HepG2 (cell line): ENCODE results near the gene PTGIR. TPM values are rescaled to one million over a fixed set of nuclear protein-coding genes. Genes with fewer than 3 reads are reported as not detected.

Experiments used
- ARID4A ChIP-seq: sonication (generic); formaldehyde crosslinking; IDR thresholded peaks from 2 replicates; pipeline ENCODE4 v1.5.0; 2020; ENCODE audit warnings: mild to moderate bottlenecking, missing genetic modification reagents, borderline replicate concordance
- ARID5B ChIP-seq: IDR thresholded peaks from 2 replicates; pipeline ENCODE4 v1.4.0; 2020; ENCODE audit warnings: mild to moderate bottlenecking, missing genetic modification reagents
- GPBP1L1 ChIP-seq: sonication (generic); formaldehyde crosslinking; IDR thresholded peaks from 2 replicates; pipeline ENCODE4 v1.5.0; 2020; ENCODE audit warnings: mild to moderate bottlenecking, missing genetic modification reagents
- MAX ChIP-seq: IDR thresholded peaks from 2 replicates; pipeline ENCODE4 v1.6.1; 2012; ENCODE audit warnings: inconsistent platforms
- NCOA5 ChIP-seq: sonication (generic); formaldehyde crosslinking; IDR thresholded peaks from 2 replicates; pipeline ENCODE4 v1.4.0; 2020; ENCODE audit warnings: missing genetic modification reagents
- PBX3 ChIP-seq: sonication (generic); formaldehyde crosslinking; IDR thresholded peaks from 2 replicates; pipeline ENCODE4 v1.8.1; 2023; ENCODE audit warnings: missing genetic modification reagents, inconsistent platforms, borderline replicate concordance
- SAFB2 ChIP-seq: sonication (generic); formaldehyde crosslinking; IDR thresholded peaks from 2 replicates; pipeline ENCODE4 v1.5.1; 2020; ENCODE audit warnings: missing genetic modification reagents, low read depth, mild to moderate bottlenecking, borderline replicate concordance
- THAP8 ChIP-seq: sonication (generic); formaldehyde crosslinking; IDR thresholded peaks from 2 replicates; pipeline ENCODE4 v1.5.1; 2020; ENCODE audit warnings: missing genetic modification reagents, mild to moderate bottlenecking, borderline replicate concordance
- ZBTB20 ChIP-seq: sonication (generic); formaldehyde crosslinking; IDR thresholded peaks from 2 replicates; pipeline ENCODE4 v1.8.1; 2023; ENCODE audit warnings: missing genetic modification reagents, low read depth, mild to moderate bottlenecking, borderline replicate concordance
- ZNF33A ChIP-seq: sonication (generic); formaldehyde crosslinking; IDR thresholded peaks from 2 replicates; pipeline ENCODE4 v1.5.1; 2020; ENCODE audit warnings: missing genetic modification reagents, mild to moderate bottlenecking, moderate library complexity, borderline replicate concordance
- ZNF414 ChIP-seq: sonication (generic); formaldehyde crosslinking; IDR thresholded peaks from 2 replicates; pipeline ENCODE4 v1.5.0; 2020; ENCODE audit warnings: missing genetic modification reagents
- ZNF431 ChIP-seq: sonication (generic); formaldehyde crosslinking; IDR thresholded peaks from 2 replicates; pipeline ENCODE4 v1.9.0; 2022; ENCODE audit warnings: missing genetic modification reagents, low read depth, mild to moderate bottlenecking, borderline replicate concordance
- ZNF44 ChIP-seq: sonication (generic); formaldehyde crosslinking; IDR thresholded peaks from 2 replicates; pipeline ENCODE4 v1.5.1; 2020; ENCODE audit warnings: mild to moderate bottlenecking, missing genetic modification reagents
- ZNF550 ChIP-seq: sonication (generic); formaldehyde crosslinking; IDR thresholded peaks from 2 replicates; pipeline ENCODE4 v1.4.0; 2020; ENCODE audit warnings: mild to moderate bottlenecking, missing genetic modification reagents, borderline replicate concordance
- polyA plus RNA-seq, 8 experiments: library from polyadenylated mRNA; depleted of rRNA in 3 of 8; stranded (reverse) in 7 of 8; unstranded in 1 of 8; fragments of >200 nt; fragmentation: Illumina TruSeq in 4 of 8; extraction: Trizol in 4 of 8; gene quantifications; 2 replicates each; pipeline versions ENCODE4 v1.2.1 to v1.2.3, GENCODE V29; 2011 to 2016; ENCODE audit warnings: low read depth in 4 of 8, missing spikeins in 1 of 8, mixed read lengths in 1 of 8; ENCODE audit not compliant: insufficient read depth in 1 of 8
- total RNA-seq, 5 experiments: library from RNA; depleted of rRNA; stranded (reverse); fragments of >200 nt; fragmentation: Illumina TruSeq; extraction: Trizol; gene quantifications; 2 replicates each; pipeline ENCODE4 v1.2.3, GENCODE V29; 2016; ENCODE audit warnings: low read depth in 1 of 5

The PTGIR gene
- total and polyA plus RNA-seq, 2 of the 13 experiments (the other 11 are each of a cell fraction or from before 2014, with no cell fraction given): not detected

- TF ChIP-seq ARID5B (peak; percentile 58), ZNF33A (no peak), PBX3 (no peak), NCOA5 (CRISPR knock-in tag) (no peak), MAX (no peak; the same call in none of the 2 replicates), GPBP1L1 (no peak), ZNF431 (CRISPR knock-in tag) (no peak), ZNF44 (CRISPR knock-in tag) (no peak), ZBTB20 (no peak; the same call in 1 of the 2 replicates), THAP8 (CRISPR knock-in tag) (no peak), ZNF414 (CRISPR knock-in tag) (peak; percentile 89; the same call in 1 of the 2 replicates), ZNF550 (no peak), SAFB2 (CRISPR knock-in tag) (no peak; the same call in 1 of the 2 replicates), ARID4A (CRISPR knock-in tag) (peak; percentile 87)
Measured at GRCh38 chr19:46600384-46601317, 24.2 kb downstream of the PTGIR start (continued).
